IMR-90 (cell line): ENCODE results near the gene KCNMA1. TPM values are rescaled to one million over a fixed set of nuclear protein-coding genes. Genes with fewer than 3 reads are reported as not detected.

ENCODE experiments used
- ATAC-seq: fragments of 200-7000 bp; cut with Tn5 transposase; 2 replicates; pipeline ENCODE4 v1.9.1; 2020; ENCODE audit warnings: low read depth, mild to moderate bottlenecking, moderate library complexity
- BruUV-seq: library from RNA; stranded (reverse); fragments of 400-500 nt; replicated peaks from 2 replicates; lab custom pipeline; 2021; lab: Mats Ljungman, UMichigan
- CTCF ChIA-PET: fragments of 300-600 bp; formaldehyde crosslinking; extraction: SDS; loops from one replicate; lab custom pipeline; 2021; ENCODE audit warnings: antibody characterized with exemption; lab: Yijun Ruan, JAX
- POLR2A ChIA-PET: fragments of 300-600 bp; sonication (Branson Sonifier 250); formaldehyde crosslinking; loops from one replicate; lab custom pipeline; 2022; ENCODE audit warnings: antibody characterized with exemption; ENCODE audit not compliant: unreplicated experiment; lab: Charles Lee
- DNase-seq: peaks from one replicate; pipeline ENCODE4 v3.0.0; 2013
- H2AFZ ChIP-seq: replicated peaks from 2 replicates; pipeline ENCODE3; 2013; ENCODE audit warnings: low read length, mild to moderate bottlenecking; ENCODE audit not compliant: poor library complexity
- H2AK5ac ChIP-seq: 2 replicates; pipeline ENCODE4 v1.6.1; 2013; ENCODE audit warnings: low read depth, low read length, inconsistent platforms
- H2AK9ac ChIP-seq: replicated peaks from 2 replicates; pipeline ENCODE3; 2013; ENCODE audit warnings: mild to moderate bottlenecking, low read depth, low read length, moderate library complexity; ENCODE audit not compliant: poor library complexity
- H2BK120ac ChIP-seq: 2 replicates; pipeline ENCODE4 v1.6.1; 2013; ENCODE audit warnings: low read depth, low read length, inconsistent platforms
- H2BK15ac ChIP-seq: 3 replicates; pipeline ENCODE4 v1.6.1; 2013; ENCODE audit warnings: low read depth, low read length, inconsistent platforms
- H2BK20ac ChIP-seq: 2 replicates; pipeline ENCODE4 v1.6.1; 2013; ENCODE audit warnings: low read depth, mild to moderate bottlenecking, inconsistent platforms, low read length, moderate library complexity
- H2BK5ac ChIP-seq: 2 replicates; pipeline ENCODE4 v1.6.1; 2013; ENCODE audit warnings: mild to moderate bottlenecking, low read depth, low read length, inconsistent platforms; ENCODE audit not compliant: poor library complexity, severe bottlenecking
- H3K14ac ChIP-seq: replicated peaks from 2 replicates; pipeline ENCODE4 v1.6.1; 2013; ENCODE audit warnings: low read depth, low read length, inconsistent platforms
- H3K18ac ChIP-seq: 2 replicates; pipeline ENCODE4 v1.6.1; 2013; ENCODE audit warnings: low read depth, low read length, control low read depth
- H3K23ac ChIP-seq: 2 replicates; pipeline ENCODE4 v1.6.1; 2013; ENCODE audit warnings: low read depth, low read length, inconsistent platforms
- H3K27ac ChIP-seq: 2 replicates; pipeline ENCODE4 v1.5.1; 2013; ENCODE audit warnings: mild to moderate bottlenecking, control low read depth, low read length; ENCODE audit not compliant: insufficient read depth
- H3K27me3 ChIP-seq: 2 replicates; pipeline ENCODE4 v1.6.1; 2013; ENCODE audit warnings: low read length; ENCODE audit not compliant: control insufficient read depth, insufficient read depth
- H3K36me3 ChIP-seq: 2 replicates; pipeline ENCODE4 v1.6.1; 2013; ENCODE audit warnings: low read length, mixed read lengths; ENCODE audit not compliant: control insufficient read depth, insufficient read depth
- H3K4ac ChIP-seq: 2 replicates; pipeline ENCODE4 v1.6.1; 2013; ENCODE audit warnings: low read depth, low read length, inconsistent platforms
- H3K4me1 ChIP-seq: 2 replicates; pipeline ENCODE4 v1.6.1; 2013; ENCODE audit warnings: low read length, mixed read lengths; ENCODE audit not compliant: control insufficient read depth, insufficient read depth
- H3K4me2 ChIP-seq: 2 replicates; pipeline ENCODE4 v1.6.1; 2013; ENCODE audit warnings: low read depth, mild to moderate bottlenecking, control low read depth, low read length, moderate library complexity
- H3K4me3 ChIP-seq: 2 replicates; pipeline ENCODE4 v1.5.1; 2013; ENCODE audit warnings: low read depth, mild to moderate bottlenecking, control low read depth, low read length, moderate library complexity; ENCODE audit not compliant: insufficient read depth
- H3K56ac ChIP-seq: 2 replicates; pipeline ENCODE4 v1.6.1; 2013; ENCODE audit warnings: low read length, inconsistent platforms; ENCODE audit not compliant: insufficient read depth; ENCODE audit errors: extremely low read depth
- H3K79me1 ChIP-seq, 2 experiments: 2 replicates each; pipeline ENCODE4 v1.6.1; 2013; ENCODE audit warnings: low read length in 2 of 2, inconsistent platforms in 1 of 2, low read depth in 1 of 2
- H3K9ac ChIP-seq: 2 replicates; pipeline ENCODE4 v1.6.1; 2013; ENCODE audit warnings: low read depth, low read length, control low read depth
- H3K9me1 ChIP-seq: 2 replicates; pipeline ENCODE4 v1.6.1; 2013; ENCODE audit warnings: low read length, inconsistent platforms; ENCODE audit not compliant: insufficient read depth
- H3K9me3 ChIP-seq: 2 replicates; pipeline ENCODE4 v1.6.1; 2013; ENCODE audit warnings: low read length; ENCODE audit not compliant: control insufficient read depth, insufficient read depth
- H4K20me1 ChIP-seq: 2 replicates; pipeline ENCODE4 v1.6.1; 2013; ENCODE audit warnings: low read length, inconsistent platforms; ENCODE audit not compliant: insufficient read depth
- H4K5ac ChIP-seq: 2 replicates; pipeline ENCODE4 v1.6.1; 2013; ENCODE audit warnings: mild to moderate bottlenecking, low read depth, low read length, control low read depth
- H4K8ac ChIP-seq, 2 experiments: 2 replicates each; pipeline ENCODE4 v1.6.1; 2013; ENCODE audit warnings: low read depth in 2 of 2, low read length in 2 of 2, control low read depth in 1 of 2, inconsistent platforms in 1 of 2
- H4K91ac ChIP-seq: 2 replicates; pipeline ENCODE4 v1.6.1; 2013; ENCODE audit warnings: low read depth, low read length, inconsistent platforms; ENCODE audit not compliant: insufficient read depth
- MAFK ChIP-seq: IDR thresholded peaks from 2 replicates; pipeline ENCODE4 v1.6.1; 2012; ENCODE audit warnings: low read depth, low read length, improper control_type of control experiment
- MAZ ChIP-seq: IDR thresholded peaks from 2 replicates; pipeline ENCODE4 v1.6.1; 2012; ENCODE audit warnings: low read depth, mild to moderate bottlenecking, low read length, improper control_type of control experiment, moderate library complexity, borderline replicate concordance
- RAD21 ChIP-seq: IDR thresholded peaks from 2 replicates; pipeline ENCODE4 v1.6.1; 2012; ENCODE audit warnings: low read length, improper control_type of control experiment
- RCOR1 ChIP-seq: IDR thresholded peaks from 2 replicates; pipeline ENCODE4 v1.6.1; 2012; ENCODE audit warnings: mild to moderate bottlenecking, low read length, improper control_type of control experiment; ENCODE audit not compliant: insufficient replicate concordance
- WGBS, 2 experiments: methylation state at CpG; one replicate each; pipeline versions ENCODE4 v1.1.5 to v1.1.7; 2013; ENCODE audit warnings: missing lambda C conversion rate in 2 of 2; ENCODE audit not compliant: insufficient read length in 1 of 2; ENCODE audit errors: extremely low coverage in 2 of 2; 5-methylcytosine and 5-hydroxymethylcytosine counted together
- dilution Hi-C: fragments of 300-500 bp; cut with HindIII; formaldehyde crosslinking; loops from one replicate; pipeline ENCODE4 v1.14.3; 2018; ENCODE audit warnings: low sequenced_read_pairs; ENCODE audit not compliant: unreplicated experiment
- in situ Hi-C: fragments of 300-500 bp; cut with MboI; formaldehyde crosslinking; loops from 3 replicates; pipeline ENCODE4 v1.14.3; 2019; ENCODE audit warnings: low sequenced_read_pairs, inconsistent platforms, mixed read lengths
- intact Hi-C: fragments of 100-400 bp; cut with micrococcal nuclease; formaldehyde crosslinking; loops from 2 replicates; pipeline ENCODE4 v1.10.0; 2022
- polyA plus RNA-seq, 3 experiments: library from polyadenylated mRNA; depleted of rRNA; stranded (reverse); fragments of >200 nt; gene quantifications; 2 replicates each; pipeline ENCODE4 v1.2.3, GENCODE V29; 2012; ENCODE audit warnings: low replicate concordance in 1 of 3
- total RNA-seq: library from RNA; depleted of rRNA; stranded (reverse); fragments of >200 nt; gene quantifications from 2 replicates; pipeline ENCODE4 v1.2.3, GENCODE V29; 2012
- TF ChIP-seq, protein P1 (sequence below): fragments of 150-350 bp; IDR thresholded peaks from 2 replicates; pipeline ENCODE4 v1.6.1; 2016; ENCODE audit warnings: low read depth, mild to moderate bottlenecking, low read length, moderate library complexity, borderline replicate concordance

KCNMA1 gene
- total and polyA plus RNA-seq, 2 of the 4 experiments (the other 2 are of a cell fraction): 25.6 to 29.6 TPM

DNA sequence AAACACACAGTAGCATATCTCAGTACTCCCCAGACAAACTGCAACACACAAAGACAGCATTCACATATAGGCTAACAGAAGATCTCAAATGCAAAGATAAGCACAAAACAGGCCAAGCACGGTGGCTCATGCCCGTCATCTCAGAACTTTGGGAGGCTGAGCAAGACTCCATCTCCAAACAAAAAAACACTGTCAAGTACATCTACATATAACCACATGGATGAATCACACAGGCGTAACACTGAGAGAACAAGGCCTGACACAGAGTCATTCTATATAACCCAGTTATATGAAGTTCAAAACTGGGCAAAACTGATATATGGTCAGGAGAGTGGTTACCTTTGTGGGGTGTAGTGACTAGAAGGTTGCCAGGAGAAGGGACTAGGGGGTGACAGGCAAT is 506.4 kb downstream of the KCNMA1 start:
- CTCF ChIA-PET: interaction anchor here (0.6 kb wide), 1 partner anchor 1064 kb away, joined by 7 read pairs; no protein-coding TSS in a partner anchor
- Histone ChIP-seq H4K8ac (no peak overlapping the region), H3K18ac (no peak overlapping the region), H2AK5ac (no peak overlapping the region; the same call in 1 of the 2 replicates), H3K9me1 (peaks cover 7% of the 10 kb centered on the region), H4K91ac (no peak overlapping the region), H4K5ac (no peak overlapping the region), H2BK15ac (no peak overlapping the region), H3K9ac (no peak overlapping the region), H3K36me3 (no peaks in the 10 kb centered on the region), H3K79me1 (no peaks in the 10 kb centered on the region), H3K4me2 (no peak overlapping the region), H3K23ac (no peak overlapping the region), H3K4me1 (peaks cover 3% of the 10 kb centered on the region), H3K4me3 (no peak overlapping the region), H3K56ac (no peak overlapping the region), H3K4ac (no peak overlapping the region), H3K9me3 (no peaks in the 10 kb centered on the region), H2AK9ac (no peak overlapping the region), H4K20me1 (no peaks in the 10 kb centered on the region), H2BK20ac (no peak overlapping the region), H3K14ac (no peak overlapping the region), H3K27me3 (no peaks in the 10 kb centered on the region), H2BK5ac (no peak overlapping the region), H3K27ac (no peak overlapping the region), H2AFZ (peak overlapping the region; percentile 61), H2BK120ac (no peak overlapping the region)
- in situ Hi-C loops: no loop called here
- POLR2A ChIA-PET: no interaction called here
- WGBS, 2 experiments: 20% methylated on average over 1 of the region's 3 CpGs; no CpG with 5 or more reads in 1 of the 2 experiments
- intact Hi-C loops: no loop called here
- ATAC-seq (peak; percentile 57), DNase-seq (peak; percentile 82)
- TF ChIP-seq, protein P1, sequence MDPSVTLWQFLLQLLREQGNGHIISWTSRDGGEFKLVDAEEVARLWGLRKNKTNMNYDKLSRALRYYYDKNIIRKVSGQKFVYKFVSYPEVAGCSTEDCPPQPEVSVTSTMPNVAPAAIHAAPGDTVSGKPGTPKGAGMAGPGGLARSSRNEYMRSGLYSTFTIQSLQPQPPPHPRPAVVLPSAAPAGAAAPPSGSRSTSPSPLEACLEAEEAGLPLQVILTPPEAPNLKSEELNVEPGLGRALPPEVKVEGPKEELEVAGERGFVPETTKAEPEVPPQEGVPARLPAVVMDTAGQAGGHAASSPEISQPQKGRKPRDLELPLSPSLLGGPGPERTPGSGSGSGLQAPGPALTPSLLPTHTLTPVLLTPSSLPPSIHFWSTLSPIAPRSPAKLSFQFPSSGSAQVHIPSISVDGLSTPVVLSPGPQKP: no peak
- TF ChIP-seq RAD21 (no peak), MAZ (no peak), RCOR1 (no peak), MAFK (peak; percentile 6; the same call in 1 of the 2 replicates)
- dilution Hi-C loops: no loop called here
- no TSS peak for BruUV-seq
